ENCODE measurements around the gene EXOC7. TPM values are rescaled to one million over a fixed set of nuclear protein-coding genes. Genes with fewer than 3 reads are reported as not detected.

EXOC7 gene
- polyA plus RNA-seq, 1 donor from 2014 or later, result 146 TPM

- no peak for TF ChIP-seq POLR2AphosphoS5 (IDR thresholded peaks at IDR 0.05)
- no peak for TF ChIP-seq REST (IDR thresholded peaks at IDR 0.05; ENCODE audit: borderline replicate concordance)
- no peak for TF ChIP-seq RAD21 (conservative IDR thresholded peaks at IDR 0.05)
- TF ChIP-seq MXI1 (conservative IDR thresholded peaks at IDR 0.05; ENCODE audit: poor library complexity, severe bottlenecking), result no peak
- no peak for TF ChIP-seq EP300 (conservative IDR thresholded peaks at IDR 0.05; ENCODE audit: poor library complexity, severe bottlenecking)
- no peak for TF ChIP-seq TAF1 (IDR thresholded peaks at IDR 0.05; ENCODE audit: low read depth)
- no peak for TF ChIP-seq CTCF (IDR thresholded peaks at IDR 0.05; ENCODE audit: poor library complexity, severe bottlenecking)
- no peak for TF ChIP-seq EZH2 (IDR thresholded peaks at IDR 0.05; ENCODE audit: borderline replicate concordance, insufficient read depth, low read length, poor library complexity, severe bottlenecking)
- TF ChIP-seq SMC3 (conservative IDR thresholded peaks at IDR 0.05; ENCODE audit: poor library complexity), result no peak
- Histone ChIP-seq H2AFZ (ENCODE audit: low read depth, low read length) (no peak overlapping the region), H3K4me3 (ENCODE audit: low read length) (no peak overlapping the region)
Observed at GRCh38 chr17:76032780-76033108, 70.8 kb downstream of the EXOC7 start.

GRCh38 chr17:76032073-76032779 is 71.4 kb downstream of the EXOC7 start:
- H3K36me3 ChIP-seq (ENCODE audit: insufficient read depth, low read length), result no peaks in the 10 kb centered on the region
- H3K4me3 ChIP-seq (ENCODE audit: low read length), result no peak overlapping the region
- H3K79me2 ChIP-seq (replicated peaks; ENCODE audit: insufficient read depth, low read length), result no peaks in the 10 kb centered on the region
- no peak overlapping the region for H2AFZ ChIP-seq (ENCODE audit: low read depth, low read length)
- H4K20me1 ChIP-seq (ENCODE audit: insufficient read depth), result no peaks in the 10 kb centered on the region
- no peaks in the 10 kb centered on the region for H3K27me3 ChIP-seq (ENCODE audit: insufficient read depth, low read depth, low read length)
- no peak overlapping the region for H3K9ac ChIP-seq (ENCODE audit: low read length)
- no peaks in the 10 kb centered on the region for H3K9me2 ChIP-seq (ENCODE audit: insufficient read depth, low read length)
- H3K4me2 ChIP-seq (ENCODE audit: low read length), result no peak overlapping the region
- no peak for TF ChIP-seq TAF1 (IDR thresholded peaks at IDR 0.05; ENCODE audit: low read depth)
- no peak for TF ChIP-seq EP300 (conservative IDR thresholded peaks at IDR 0.05; ENCODE audit: poor library complexity, severe bottlenecking)
- TF ChIP-seq POLR2AphosphoS5 (IDR thresholded peaks at IDR 0.05), result no peak
- TF ChIP-seq SMC3 (conservative IDR thresholded peaks at IDR 0.05; ENCODE audit: poor library complexity), result no peak
- no peak for TF ChIP-seq CTCF (IDR thresholded peaks at IDR 0.05; ENCODE audit: poor library complexity, severe bottlenecking)
- TF ChIP-seq RAD21 (conservative IDR thresholded peaks at IDR 0.05), result no peak
- TF ChIP-seq MXI1 (conservative IDR thresholded peaks at IDR 0.05; ENCODE audit: poor library complexity, severe bottlenecking), result no peak
- no peak for TF ChIP-seq REST (IDR thresholded peaks at IDR 0.05; ENCODE audit: borderline replicate concordance)
- TF ChIP-seq EZH2 (IDR thresholded peaks at IDR 0.05; ENCODE audit: borderline replicate concordance, insufficient read depth, low read length, poor library complexity, severe bottlenecking), result no peak
- H3F3A ChIP-seq (ENCODE audit: insufficient read depth, low read length, poor library complexity, severe bottlenecking), result no peaks in the 10 kb centered on the region
- H3K9me3 ChIP-seq (ENCODE audit: low read length), result no peaks in the 10 kb centered on the region
- no peak overlapping the region for H3K27ac ChIP-seq (ENCODE audit: low read length)

More at GRCh38 chr17:76032780-76033108, 70.8 kb downstream of the EXOC7 start:
- Histone ChIP-seq H3K79me2 (replicated peaks; ENCODE audit: insufficient read depth, low read length) (no peaks in the 10 kb centered on the region), H3K9ac (ENCODE audit: low read length) (no peak overlapping the region), H3K36me3 (ENCODE audit: insufficient read depth, low read length) (no peaks in the 10 kb centered on the region), H3K9me3 (ENCODE audit: low read length) (no peaks in the 10 kb centered on the region), H3K27me3 (ENCODE audit: insufficient read depth, low read depth, low read length) (no peaks in the 10 kb centered on the region), H3K27ac (ENCODE audit: low read length) (no peak overlapping the region), H3K4me2 (ENCODE audit: low read length) (no peak overlapping the region), H4K20me1 (ENCODE audit: insufficient read depth) (no peaks in the 10 kb centered on the region), H3K9me2 (ENCODE audit: insufficient read depth, low read length) (no peaks in the 10 kb centered on the region), H3F3A (ENCODE audit: insufficient read depth, low read length, poor library complexity, severe bottlenecking) (no peaks in the 10 kb centered on the region)
